Gastroesophageal sphincter (tissue), 2 donors: ENCODE results near the gene APCDD1L.

Experiments
- EP300 ChIP-seq: sonication (generic); formaldehyde crosslinking; IDR thresholded peaks from one replicate; pipeline ENCODE4 v1.6.1; 2017; ENCODE audit warnings: antibody characterized with exemption, mild to moderate bottlenecking
- POLR2A ChIP-seq, 2 donors: fragments of 450-650 bp; IDR thresholded peaks; one replicate each; pipeline ENCODE4 v1.6.1; 2017; ENCODE audit warnings: antibody characterized with exemption in 2 of 2, mild to moderate bottlenecking in 2 of 2, moderate library complexity in 1 of 2
- POLR2AphosphoS5 ChIP-seq: sonication (generic); formaldehyde crosslinking; IDR thresholded peaks from one replicate; pipeline ENCODE4 v1.6.1; 2017; ENCODE audit warnings: antibody characterized with exemption

DNA sequence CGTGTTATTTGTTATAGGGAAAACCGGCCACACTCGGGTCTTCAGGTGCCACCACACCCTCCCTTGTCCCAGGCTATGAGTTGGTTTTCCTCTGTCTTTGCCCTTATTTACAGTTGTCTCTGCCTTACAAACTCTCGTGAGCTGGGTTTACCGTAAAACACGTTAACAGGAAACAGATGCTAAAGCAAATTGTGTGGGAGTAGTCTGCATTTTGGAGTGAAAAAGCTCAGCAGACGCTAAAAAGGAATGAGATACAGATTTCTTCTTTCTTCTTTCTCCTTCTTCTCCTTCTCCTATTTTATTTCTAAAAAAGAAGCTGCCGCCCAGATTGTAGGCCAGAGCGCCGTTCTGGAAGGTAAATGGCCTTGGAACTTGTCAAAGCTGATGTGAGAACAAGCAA is 51.9 kb downstream of the APCDD1L start:
- TF ChIP-seq POLR2AphosphoS5 (no peak), EP300 (no peak), POLR2A (IDR thresholded peaks at IDR 0.05) (no peak)
